Stimulated activated CD8-positive, alpha-beta memory T cell treated with anti-CD3 and anti-CD28 coated beads, Interleukin-4, amount 100 ng/mL, for 4 hours (primary cell): ENCODE measurements around the gene MEMO1.
"Not testable (repeated sequence)": the region's sequence is repeated elsewhere in the genome, so short reads cannot be mapped to it uniquely, and the experiment has no call there.

Source experiments
- DNase-seq, 2 donors: peaks; one replicate each; pipeline ENCODE4 v3.0.0-alpha.2; 2020; ENCODE audit warnings: low read depth in 2 of 2, low spot score in 1 of 2

MEMO1 gene

DNA sequence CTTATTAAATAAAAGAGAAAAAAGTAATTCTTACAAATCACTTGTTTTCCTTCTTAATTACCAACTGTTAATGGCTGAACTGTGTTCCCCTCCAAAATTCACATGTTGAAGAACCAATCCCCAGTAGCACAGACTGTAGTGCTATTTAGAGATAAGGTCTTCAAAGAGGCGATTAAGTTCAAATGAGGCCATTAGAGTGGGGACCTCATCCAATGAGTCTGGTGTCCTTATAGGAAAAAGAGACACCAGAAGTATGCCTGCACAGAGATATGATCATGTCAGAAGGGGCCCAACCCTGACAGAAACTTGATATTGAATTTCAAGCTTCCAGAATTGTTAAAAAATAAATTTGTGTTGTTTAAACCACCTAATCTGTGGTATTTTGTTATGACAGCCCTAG lies 89.8 kb downstream of the MEMO1 start:
- no peak for DNase-seq

DNA sequence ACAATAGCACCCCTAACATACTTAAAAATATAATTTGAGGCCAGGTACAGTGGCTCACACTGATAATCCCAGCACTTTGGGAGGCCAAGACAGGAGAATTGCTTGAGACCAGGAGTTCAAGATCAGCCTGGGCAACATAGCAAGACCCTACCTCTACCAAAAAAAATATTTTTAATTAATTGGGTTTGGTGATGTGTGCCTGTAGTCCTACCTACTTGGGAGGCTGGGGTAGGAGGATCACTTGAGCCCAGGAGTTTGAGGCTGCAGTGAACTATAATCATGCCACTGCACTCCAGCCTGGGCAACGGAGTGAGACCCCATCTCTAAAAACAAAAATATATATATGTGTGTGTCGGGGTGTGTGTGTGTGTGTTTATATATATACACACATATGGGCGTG lies 91.3 kb downstream of the MEMO1 start:
- no peak for DNase-seq

DNA sequence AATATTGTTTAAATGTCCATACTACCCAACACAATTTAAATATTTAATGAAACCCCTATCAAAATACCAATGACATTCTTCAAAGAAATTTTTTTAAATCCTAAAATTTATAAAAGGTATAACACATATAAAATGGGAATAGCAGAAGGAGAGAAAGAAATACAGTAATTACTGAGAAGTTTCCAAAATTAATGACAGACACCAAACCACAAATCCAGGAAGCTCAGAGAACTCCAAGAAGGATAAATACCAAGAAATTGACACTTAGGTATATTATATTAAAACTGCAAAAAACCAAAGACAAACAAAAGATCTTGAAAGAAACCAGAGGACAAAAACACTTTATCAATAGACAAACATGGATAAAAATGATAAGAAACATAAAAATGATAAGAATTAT lies 101.1 kb downstream of the MEMO1 start:
- no peak for DNase-seq

DNA sequence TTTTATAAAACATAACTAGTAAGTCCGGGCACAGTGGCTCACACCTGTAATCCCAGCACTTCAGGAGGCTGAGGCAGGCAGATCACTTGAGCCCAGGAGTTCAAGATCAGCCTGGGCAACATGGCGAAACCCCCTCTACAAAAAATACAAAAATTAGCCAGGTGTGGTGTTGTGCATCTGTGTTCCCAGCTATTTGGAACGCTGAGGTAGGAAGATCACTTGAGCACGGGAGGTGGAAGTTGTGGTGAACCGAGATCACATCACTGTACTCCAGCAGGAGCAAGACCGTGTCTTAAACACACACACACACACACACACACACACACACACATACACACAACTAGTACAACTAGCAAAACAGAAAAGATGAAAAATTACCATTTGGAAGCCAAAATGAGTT lies 103.3 kb downstream of the MEMO1 start:
- DNase-seq = not testable (repeated sequence)

DNA sequence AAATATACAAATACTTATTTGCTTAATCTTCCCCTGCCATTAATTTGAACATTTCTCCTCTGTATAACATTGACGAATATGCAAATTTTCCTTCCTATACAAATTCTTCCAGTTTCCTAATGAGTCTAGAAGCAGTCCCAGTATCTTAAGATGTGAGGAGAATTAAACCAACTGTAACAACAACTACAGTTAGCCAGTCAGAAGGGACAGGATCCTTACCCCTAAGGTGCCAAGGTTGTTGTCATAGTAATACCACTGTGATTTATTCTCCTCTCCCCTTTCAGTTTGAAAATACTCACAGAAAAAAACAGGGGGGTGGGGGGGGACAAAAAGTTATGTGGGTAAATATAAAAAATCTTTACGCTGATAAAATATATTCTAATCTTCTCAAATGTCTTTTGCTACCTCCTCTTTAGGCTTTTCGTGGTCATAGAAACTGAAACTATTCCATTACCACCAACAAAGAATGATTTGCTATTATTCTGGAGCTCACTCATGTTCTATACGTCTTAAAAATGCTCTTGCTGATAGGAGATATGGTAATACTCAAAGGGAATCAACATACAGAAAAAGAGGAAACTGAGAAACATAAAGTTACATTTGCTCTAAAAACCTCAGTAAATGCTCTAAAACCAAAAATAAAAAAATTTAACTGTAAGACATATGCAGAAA lies 107.6 kb downstream of the MEMO1 start:
- DNase-seq = no peak

DNA sequence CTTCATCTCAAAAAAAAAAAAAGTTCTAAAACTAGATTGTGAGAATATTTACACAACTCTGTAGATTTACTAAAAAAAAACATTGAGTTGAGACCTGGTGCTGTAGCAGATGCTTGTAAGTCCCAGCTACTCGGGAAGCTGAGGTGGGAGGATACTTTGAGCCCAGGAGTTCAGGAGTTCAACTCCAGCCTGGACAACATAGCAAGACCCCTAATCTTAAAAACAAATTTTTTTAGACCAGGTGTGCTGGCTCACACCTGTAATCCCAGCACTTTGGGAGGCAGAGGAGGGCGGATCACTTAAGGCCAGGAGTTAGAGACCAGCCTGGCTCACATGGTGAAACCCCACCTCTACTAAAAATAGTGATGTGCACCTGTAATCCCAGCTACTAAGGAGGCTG lies 108.9 kb downstream of the MEMO1 start:
- DNase-seq = no peak

DNA sequence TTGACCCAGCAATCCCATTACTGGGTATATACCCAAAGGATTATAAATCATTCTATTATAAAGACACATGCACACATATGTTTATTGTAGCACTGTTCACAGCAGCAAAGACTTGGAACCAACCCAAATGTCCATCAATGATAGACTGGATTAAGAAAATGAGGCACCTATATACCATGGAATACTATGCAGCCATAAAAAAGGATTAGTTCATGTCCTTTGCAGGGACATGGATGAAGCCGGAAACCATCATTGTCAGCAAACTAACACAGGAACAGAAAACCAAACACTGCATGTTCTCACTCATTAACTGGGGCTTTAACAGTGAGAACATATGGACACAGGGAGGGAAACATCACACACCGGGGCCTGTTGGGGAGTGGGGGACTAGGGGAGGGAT lies 110.7 kb downstream of the MEMO1 start:
- not testable (repeated sequence) for DNase-seq

DNA sequence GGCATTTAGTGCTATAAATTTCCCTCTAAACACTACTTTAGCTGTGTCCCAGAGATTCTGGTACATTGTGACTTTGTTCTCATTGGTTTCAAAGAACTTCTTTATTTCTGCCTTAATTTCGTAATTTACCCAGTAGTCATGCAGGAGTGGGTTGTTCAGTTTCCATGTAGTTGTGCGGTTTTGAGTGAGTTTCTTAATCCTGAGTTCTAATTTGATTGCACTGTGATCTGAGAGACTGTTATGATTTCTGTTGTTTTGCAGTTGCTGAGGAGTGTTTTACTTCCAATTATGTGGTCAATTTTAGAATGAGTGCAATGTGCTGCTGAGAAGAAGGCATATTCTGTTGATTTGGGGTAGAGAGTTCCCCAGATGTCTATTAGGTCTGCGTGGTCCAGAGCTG lies 112.5 kb downstream of the MEMO1 start:
- DNase-seq = not testable (repeated sequence)

DNA sequence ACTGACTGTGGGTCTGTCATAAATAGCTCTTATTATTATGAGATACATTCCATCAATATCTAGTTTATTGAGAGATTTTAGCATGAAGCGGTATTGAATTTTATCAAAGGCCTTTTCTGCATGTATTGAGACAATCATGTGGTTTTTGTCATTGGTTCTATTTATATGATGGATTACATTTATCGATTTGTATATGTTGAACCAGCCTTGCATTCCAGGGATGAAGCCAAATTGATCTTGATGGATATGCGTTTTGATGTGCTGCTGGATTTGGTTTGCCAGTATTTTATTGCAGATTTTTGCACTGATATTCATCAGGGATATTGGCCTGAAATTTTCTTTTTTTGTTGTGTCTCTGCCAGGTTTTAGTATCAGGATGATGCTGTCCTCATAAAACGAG lies 113.5 kb downstream of the MEMO1 start:
- DNase-seq = not testable (repeated sequence)

DNA sequence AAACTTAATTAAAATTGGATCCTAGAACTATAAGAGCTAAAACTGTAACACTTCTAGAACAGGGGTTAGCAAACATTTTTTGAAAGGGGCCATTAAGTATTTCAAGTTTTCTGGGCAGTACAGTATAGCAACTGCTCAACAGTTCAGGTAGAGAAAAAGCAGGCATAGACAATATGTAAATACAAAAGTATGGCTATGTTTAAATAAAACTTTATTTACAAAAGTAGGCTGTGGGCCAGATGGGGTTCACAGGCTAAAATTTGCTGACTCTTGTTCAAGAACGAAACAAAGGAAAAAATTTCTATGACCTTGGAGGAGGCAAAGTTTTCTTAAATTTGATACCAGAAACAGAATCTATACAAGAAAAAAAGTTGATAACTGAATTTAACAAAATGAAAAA lies 114.5 kb downstream of the MEMO1 start:
- no peak for DNase-seq

DNA sequence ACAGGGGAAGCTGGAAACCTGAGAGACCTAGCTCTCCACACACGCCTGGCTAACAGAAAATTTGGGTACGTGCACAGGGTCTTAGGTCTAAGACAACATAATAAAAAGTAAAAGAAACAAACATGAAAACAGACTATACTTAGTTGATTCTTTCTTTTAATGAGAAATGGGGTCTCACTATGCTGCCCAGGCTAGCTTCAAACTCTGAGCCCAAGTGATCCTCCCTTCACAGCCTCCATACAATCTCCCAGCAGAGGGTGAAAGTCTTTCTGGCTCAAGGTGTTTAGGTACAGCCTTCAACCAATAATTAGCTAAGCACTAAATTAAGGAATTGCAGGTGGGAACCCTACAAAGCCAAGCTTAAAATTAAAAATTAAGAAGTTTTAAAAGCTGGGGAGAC lies 116.2 kb downstream of the MEMO1 start:
- no peak for DNase-seq

DNA sequence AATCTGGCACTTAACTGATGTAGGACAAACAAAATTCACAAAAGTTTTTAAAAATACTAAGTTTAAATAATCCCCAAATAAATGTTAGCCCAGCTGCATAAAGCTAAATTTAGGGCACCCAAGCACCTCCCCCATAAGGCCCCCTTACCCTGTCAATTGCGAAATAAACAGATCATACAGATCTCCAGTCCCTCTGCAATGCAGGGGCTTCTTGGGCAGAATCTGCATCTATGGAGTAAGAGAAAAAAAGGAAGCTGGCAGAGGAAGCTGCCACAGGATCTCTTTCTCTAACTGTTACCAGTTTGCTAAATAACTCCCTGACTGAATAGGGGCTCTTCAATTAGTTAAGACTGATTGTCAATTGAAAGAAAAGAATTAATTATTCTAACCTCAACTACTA lies 117.7 kb downstream of the MEMO1 start:
- no peak for DNase-seq

DNA sequence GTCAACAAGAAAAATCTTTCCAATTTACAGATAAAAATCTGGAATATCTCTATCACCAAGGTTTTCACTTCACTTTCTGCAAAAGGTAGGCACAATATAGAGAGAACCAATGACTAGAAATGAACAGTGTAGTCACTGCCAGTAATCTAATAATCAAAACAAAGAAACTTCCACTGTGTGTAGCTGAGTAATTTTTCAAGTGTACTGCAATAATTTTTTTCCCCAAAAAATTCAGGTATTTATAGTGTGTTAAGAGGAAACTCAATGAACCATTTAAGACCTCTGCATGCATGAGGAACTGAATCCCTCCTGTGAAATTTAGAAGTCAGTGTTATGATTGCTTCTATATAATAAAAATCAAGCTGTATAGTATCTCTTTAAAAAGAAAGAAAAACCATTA lies 121.8 kb downstream of the MEMO1 start:
- DNase-seq = no peak

DNA sequence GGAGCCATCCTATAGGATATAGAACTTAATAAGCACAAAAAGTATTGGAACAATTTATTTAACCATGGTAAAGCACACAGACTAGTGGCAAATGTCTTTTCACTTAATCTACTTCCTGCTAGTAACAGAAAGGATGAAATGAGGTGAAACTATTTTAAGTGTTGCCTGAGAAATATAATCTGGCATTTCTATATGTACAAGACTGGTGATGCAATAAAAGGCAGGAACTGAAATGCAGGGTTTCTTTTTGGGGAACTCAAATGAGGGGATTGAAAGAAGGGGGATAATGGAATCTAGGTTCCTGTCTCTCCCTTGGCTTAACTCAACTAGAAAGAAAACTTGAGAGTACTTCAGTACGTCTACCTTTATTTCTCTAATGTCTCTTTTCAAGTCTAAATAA lies 122.3 kb downstream of the MEMO1 start:
- no peak for DNase-seq

DNA sequence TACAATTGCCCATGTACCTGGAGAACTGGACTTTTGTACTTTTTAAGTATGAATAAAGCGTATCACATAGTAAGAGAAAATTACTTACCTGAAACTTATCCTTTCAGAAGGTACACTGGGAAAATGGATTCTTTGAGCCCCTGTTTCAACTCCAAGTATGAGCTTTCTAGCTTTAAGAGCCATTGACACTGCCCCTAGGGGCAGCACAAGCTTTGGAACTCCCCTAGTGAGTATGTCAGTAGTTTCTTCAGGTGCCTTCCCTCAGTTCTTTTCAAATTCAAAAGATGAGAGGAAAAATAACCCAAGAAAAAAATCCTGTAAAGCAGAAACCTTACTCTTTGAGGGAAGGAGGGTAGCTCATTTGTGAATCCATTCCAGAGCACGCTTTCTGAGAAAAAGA lies 124.1 kb downstream of the MEMO1 start:
- DNase-seq = no peak

DNA sequence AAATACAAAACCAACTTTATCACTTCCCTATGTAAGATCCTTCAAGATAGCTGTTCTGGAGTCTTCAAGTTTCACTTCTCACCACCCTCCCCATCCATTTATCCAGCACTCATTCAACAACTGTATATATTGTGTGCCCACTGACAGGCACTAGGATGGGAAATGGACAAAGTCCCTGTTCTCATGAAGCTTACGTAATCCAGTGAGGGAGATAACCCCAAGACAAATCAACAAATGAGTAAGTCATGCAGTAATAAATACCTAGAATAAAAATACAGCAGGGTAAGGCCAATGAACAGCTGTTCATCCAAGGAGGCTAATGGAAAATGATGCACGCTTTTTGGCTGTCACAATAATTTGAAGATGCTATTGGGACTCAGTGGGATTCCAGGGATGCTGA lies 133.8 kb downstream of the MEMO1 start:
- DNase-seq = no peak

DNA sequence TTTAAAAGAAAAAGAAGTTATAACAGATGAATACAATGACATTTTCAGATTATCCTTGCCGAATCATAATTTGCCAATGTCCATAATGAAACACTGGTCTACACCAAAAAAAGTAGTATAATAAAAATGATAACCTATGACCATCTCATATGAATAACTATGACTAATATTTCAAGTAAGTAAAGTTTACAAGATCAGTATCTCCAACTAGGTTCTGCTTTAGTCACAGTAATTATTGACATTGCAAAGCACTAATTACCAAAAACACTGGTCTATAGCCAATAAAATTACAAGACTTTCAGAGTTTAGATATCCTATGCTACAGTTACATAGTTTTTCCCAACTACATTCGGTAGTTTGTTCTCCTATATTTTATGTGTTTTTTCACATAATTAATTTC lies 136.7 kb downstream of the MEMO1 start:
- no peak for DNase-seq

DNA sequence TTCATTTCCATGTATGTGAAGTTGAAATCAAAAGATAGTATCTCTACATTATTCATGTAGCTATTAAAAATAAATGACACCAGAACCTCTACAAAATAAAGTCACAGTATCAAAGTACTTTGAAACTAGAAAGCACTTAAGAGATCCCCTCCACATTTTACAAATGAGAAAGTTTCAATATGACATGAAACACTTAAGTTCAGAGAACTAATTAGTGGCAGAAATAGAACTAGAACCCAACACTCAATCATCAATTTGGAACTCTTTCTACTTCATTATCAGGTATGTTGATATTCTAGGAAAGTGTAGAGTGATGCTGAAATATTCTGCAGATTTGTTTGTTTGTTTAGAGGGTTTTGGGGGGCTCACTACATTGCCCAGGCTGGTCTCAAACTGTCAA lies 145.6 kb downstream of the MEMO1 start:
- DNase-seq = no peak

DNA sequence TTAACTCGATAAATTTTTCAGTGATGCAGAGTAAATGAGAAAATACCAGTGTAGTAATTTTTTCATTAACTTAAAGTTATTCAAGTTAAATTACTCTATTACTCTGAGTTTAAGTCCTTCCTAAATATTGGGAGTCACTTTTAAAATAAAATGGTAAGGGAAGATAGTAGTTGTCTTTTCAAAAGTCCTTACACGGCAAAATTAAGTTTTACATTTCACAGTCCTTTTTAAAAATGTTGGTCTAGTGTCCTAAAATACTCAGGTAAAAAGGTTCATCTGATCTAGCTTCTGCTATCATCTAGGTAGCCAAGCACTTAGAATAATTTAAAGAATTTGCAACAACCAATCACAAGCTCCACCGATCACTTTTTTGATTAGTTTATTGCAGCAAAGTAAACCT lies 146.9 kb downstream of the MEMO1 start:
- DNase-seq = no peak

DNA sequence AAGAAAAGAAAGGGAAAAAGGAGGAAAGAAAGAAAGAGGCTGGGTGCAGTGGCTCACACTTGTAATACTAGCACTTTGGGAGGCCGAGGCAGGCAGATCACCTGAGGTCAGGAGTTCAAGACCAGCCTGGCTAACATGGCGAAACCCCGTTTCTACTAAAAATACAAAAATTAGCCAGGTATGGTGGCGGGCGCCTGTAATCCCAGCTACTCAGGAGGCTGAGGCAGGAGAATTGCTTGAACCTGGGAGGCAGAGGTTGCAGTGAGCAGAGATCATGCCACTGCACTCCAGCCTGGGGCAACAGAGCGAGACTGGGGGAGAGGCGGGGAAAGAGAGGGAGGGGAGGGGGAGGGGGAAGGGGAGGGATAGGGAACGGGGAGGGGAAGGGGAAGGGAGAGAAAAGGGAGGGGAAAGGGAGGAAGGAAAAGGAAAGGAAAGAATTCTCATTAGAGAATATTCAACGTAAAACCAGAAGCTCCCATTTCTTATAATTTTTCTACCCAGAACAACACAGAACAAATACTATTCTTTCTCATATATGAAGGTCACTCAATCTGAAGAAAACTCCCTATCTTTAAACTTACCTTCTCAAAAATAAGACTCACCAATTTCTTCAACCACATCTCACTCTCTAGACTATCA lies 147.7 kb downstream of the MEMO1 start:
- not testable (repeated sequence) for DNase-seq

DNA sequence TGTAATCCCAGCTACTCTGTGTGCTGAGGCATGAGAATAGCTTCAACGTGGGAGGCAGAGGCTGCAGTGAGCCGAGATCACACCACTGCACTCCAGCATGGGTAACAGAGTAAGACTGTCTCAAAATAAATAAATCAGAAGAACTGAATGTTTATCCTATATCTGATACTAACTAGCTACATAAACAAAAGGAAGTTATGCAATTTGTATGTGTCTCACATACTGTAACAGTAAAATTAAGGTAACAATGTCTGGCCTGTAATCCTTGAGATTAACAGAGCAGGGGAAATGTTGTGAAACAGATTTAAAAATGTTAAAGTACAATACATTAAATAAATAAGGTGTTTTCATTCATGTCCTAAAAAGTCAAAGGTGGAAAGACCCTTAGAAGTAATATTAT lies 150.8 kb downstream of the MEMO1 start:
- no peak for DNase-seq

DNA sequence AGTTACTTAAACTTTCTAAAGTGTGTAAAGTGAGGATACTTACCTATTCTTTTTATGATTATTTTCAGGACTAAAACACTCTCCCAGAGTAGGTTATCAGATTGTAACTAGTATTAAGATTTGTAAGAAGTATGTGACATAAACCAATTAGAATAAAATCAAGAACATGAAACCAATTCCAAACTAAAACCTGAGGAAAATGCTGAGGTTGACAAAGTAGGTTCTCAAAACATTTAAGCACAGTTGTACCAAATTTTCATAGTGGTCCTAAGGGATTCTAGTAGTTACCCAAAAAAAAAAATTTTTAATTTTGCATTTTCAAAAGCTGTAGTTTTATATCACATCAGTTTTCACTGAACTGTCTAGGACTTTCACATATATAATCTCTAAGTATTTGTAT lies 157.3 kb downstream of the MEMO1 start:
- no peak for DNase-seq

DNA sequence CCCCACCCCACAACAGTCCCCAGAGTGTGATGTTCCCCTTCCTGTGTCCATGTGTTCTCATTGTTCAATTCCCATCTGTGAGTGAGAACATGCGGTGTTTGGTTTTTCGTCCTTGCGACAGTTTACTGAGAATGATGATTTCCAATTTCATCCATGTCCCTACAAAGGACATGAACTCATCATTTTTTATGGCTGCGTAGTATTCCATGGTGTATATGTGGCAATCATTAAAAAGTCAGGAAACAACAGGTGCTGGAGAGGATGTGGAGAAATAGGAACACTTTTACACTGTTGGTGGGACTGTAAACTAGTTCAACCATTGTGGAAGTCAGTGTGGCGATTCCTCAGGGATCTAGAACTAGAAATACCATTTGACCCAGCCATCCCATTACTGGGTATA lies 168.7 kb downstream of the MEMO1 start:
- DNase-seq = not testable (repeated sequence)
